Measurements from ENCODE around the gene LSAMP.

GRCh38 chr3:116302087-116302747 lies 143.1 kb downstream of the LSAMP start:
- no peak for TF ChIP-seq CTCF (IDR thresholded peaks at IDR 0.05; ENCODE audit: low read depth, low read length)
- no peak for TF ChIP-seq EZH2phosphoT487 (IDR thresholded peaks at IDR 0.05; ENCODE audit: low read depth)
